Measurements from ENCODE around the gene ASPHD2.
A peak's percentile ranks its signal among the peaks of the same experiment; 100 is the strongest.
"Not testable (repeated sequence)": the region's sequence is repeated elsewhere in the genome, so short reads cannot be mapped to it uniquely, and the experiment has no call there.

Gene ASPHD2

GRCh38 chr22:26404851-26405421 is 24.1 kb upstream of the ASPHD2 start:
- Mint-ChIP-seq H3K27me3 (peaks cover 14% of the 10 kb centered on the region), H3K9me3 (no peaks in the 10 kb centered on the region), H3K4me1 (ENCODE audit: low read depth) (peaks cover 14% of the 10 kb centered on the region), H3K27ac (no peak overlapping the region), H3K36me3 (ENCODE audit: low read depth) (no peaks in the 10 kb centered on the region), H3K4me3 (no peak overlapping the region)

DNA sequence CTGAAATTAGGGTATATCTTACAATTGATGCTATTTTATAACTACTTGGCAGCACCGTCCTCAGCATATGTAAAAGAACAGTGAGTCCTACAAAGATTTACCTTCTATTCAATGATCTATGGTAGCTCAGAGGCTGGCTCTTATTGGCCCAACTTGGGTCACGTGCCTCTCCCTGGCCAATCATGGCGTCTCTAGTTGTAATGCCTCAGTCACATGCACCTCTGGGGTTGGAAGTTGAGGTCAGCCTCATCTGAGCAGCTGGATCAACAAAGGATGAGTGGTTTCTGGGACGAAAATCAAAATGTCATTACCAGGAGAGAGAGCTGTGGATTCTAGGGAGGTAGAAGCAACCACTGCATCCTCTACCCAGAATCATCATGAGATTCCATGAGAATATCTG is 22.9 kb upstream of the ASPHD2 start:
- no peak overlapping the region for H3K4me3 Mint-ChIP-seq
- H3K27ac Mint-ChIP-seq = no peak overlapping the region
- peaks cover 14% of the 10 kb centered on the region for H3K4me1 Mint-ChIP-seq (ENCODE audit: low read depth)
- peaks cover 16% of the 10 kb centered on the region for H3K27me3 Mint-ChIP-seq
- H3K9me3 Mint-ChIP-seq = no peaks in the 10 kb centered on the region
- no peaks in the 10 kb centered on the region for H3K36me3 Mint-ChIP-seq (ENCODE audit: low read depth)

GRCh38 chr22:26408562-26409220 is 20.4 kb upstream of the ASPHD2 start:
- not testable (repeated sequence) for H3K27ac Mint-ChIP-seq; H3K9me3 Mint-ChIP-seq; H3K4me3 Mint-ChIP-seq; H3K36me3 Mint-ChIP-seq (ENCODE audit: low read depth)
- H3K27me3 Mint-ChIP-seq = peaks cover 14% of the 10 kb centered on the region
- peaks cover 10% of the 10 kb centered on the region for H3K4me1 Mint-ChIP-seq (ENCODE audit: low read depth)

- Mint-ChIP-seq H3K27me3 (peaks cover 10% of the 10 kb centered on the region), H3K36me3 (ENCODE audit: low read depth) (no peaks in the 10 kb centered on the region), H3K9me3 (no peaks in the 10 kb centered on the region), H3K4me1 (ENCODE audit: low read depth) (peaks cover 2% of the 10 kb centered on the region), H3K27ac (no peak overlapping the region), H3K4me3 (no peak overlapping the region)
Observed at GRCh38 chr22:26409719-26410335, 19.2 kb upstream of the ASPHD2 start.

- Mint-ChIP-seq H3K4me1 (ENCODE audit: low read depth) (no peaks in the 10 kb centered on the region), H3K27me3 (peaks cover 10% of the 10 kb centered on the region), H3K9me3 (no peaks in the 10 kb centered on the region), H3K27ac (no peak overlapping the region), H3K36me3 (ENCODE audit: low read depth) (no peaks in the 10 kb centered on the region), H3K4me3 (no peak overlapping the region)
Observed at GRCh38 chr22:26410386-26410785, 18.7 kb upstream of the ASPHD2 start.

GRCh38 chr22:26414347-26414746 is 14.7 kb upstream of the ASPHD2 start:
- H3K36me3 Mint-ChIP-seq (ENCODE audit: low read depth) = no peaks in the 10 kb centered on the region
- H3K27ac Mint-ChIP-seq = no peak overlapping the region
- H3K9me3 Mint-ChIP-seq = no peaks in the 10 kb centered on the region
- H3K4me3 Mint-ChIP-seq = no peak overlapping the region
- H3K27me3 Mint-ChIP-seq = peaks cover 22% of the 10 kb centered on the region
- H3K4me1 Mint-ChIP-seq (ENCODE audit: low read depth) = no peaks in the 10 kb centered on the region

DNA sequence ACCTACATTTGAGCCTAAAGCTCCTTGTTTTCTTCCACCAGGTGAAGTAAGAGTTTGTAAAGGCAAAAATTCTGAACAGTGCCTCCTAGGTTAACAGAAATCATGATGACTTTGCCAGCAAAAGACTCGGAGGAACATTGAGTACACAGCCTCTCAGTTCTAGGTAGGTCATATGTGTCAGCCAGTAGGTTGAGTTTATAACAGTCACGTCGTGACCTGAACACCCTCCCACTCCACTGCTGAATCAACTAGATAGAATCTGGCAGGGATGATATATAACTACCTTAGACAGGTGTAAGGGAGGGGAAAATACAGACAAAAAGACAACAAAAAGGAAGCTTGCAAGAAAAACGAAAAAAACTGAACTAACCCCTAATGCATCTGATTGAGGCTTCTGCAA is 12.8 kb upstream of the ASPHD2 start:
- no peaks in the 10 kb centered on the region for H3K4me1 Mint-ChIP-seq (ENCODE audit: low read depth)
- no peak overlapping the region for H3K4me3 Mint-ChIP-seq
- no peak overlapping the region for H3K27ac Mint-ChIP-seq
- H3K9me3 Mint-ChIP-seq = no peaks in the 10 kb centered on the region
- peaks cover 25% of the 10 kb centered on the region for H3K27me3 Mint-ChIP-seq
- no peaks in the 10 kb centered on the region for H3K36me3 Mint-ChIP-seq (ENCODE audit: low read depth)

- Mint-ChIP-seq H3K9me3 (no peaks in the 10 kb centered on the region), H3K4me1 (ENCODE audit: low read depth) (no peaks in the 10 kb centered on the region), H3K36me3 (ENCODE audit: low read depth) (no peaks in the 10 kb centered on the region), H3K4me3 (no peak overlapping the region), H3K27ac (no peak overlapping the region), H3K27me3 (peaks cover 25% of the 10 kb centered on the region)
Observed at GRCh38 chr22:26416670-26417276, 12.3 kb upstream of the ASPHD2 start.

GRCh38 chr22:26417406-26417805 is 11.7 kb upstream of the ASPHD2 start:
- Mint-ChIP-seq H3K36me3 (ENCODE audit: low read depth) (no peaks in the 10 kb centered on the region), H3K4me3 (no peak overlapping the region), H3K9me3 (no peaks in the 10 kb centered on the region), H3K27me3 (peaks cover 25% of the 10 kb centered on the region), H3K4me1 (ENCODE audit: low read depth) (no peaks in the 10 kb centered on the region), H3K27ac (no peak overlapping the region)

DNA sequence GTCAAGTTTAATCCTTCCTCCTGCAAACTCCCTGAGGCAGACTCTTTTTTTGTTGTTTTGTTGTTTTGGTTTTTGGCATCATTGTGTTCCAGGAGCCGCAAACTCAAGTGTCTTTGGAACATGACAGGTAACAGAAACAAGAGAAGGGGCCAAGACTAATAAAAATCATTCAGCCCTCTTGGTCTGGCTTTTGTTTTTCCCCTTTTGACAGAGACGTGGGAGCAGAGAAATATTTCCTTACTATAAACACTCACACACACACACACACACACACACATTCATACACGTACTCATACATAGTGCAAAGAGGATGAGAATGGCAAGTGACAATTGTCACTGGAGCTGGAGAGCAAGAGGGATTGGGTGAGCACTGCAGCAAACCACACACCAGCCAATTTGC is 10.4 kb upstream of the ASPHD2 start:
- Mint-ChIP-seq H3K4me1 (ENCODE audit: low read depth) (no peaks in the 10 kb centered on the region), H3K27me3 (peaks cover 26% of the 10 kb centered on the region), H3K36me3 (ENCODE audit: low read depth) (no peaks in the 10 kb centered on the region), H3K9me3 (peaks cover 7% of the 10 kb centered on the region), H3K4me3 (no peak overlapping the region), H3K27ac (no peak overlapping the region)

DNA sequence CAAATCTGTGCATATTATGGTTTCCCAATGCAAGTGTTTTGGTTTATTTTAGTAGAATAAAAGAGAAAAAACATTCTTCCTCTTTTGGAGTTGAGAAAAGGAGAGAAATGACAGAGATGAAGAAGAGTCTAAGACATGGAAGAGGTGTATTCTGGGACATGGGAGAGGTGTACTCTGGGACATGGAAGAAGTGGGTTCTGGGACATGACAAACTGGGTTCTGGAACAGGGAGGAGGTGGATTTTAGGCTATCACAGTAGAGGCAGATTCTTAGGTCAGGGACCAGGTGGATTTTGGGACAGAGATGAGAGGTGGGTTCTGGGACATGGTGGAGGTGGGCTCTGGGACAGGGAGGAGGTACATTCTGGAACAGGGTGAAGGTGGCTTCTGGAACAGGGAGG is 2.1 kb upstream of the ASPHD2 start:
- Mint-ChIP-seq H3K27ac (peak overlapping the region; percentile 72), H3K9me3 (peaks cover 10% of the 10 kb centered on the region), H3K4me1 (ENCODE audit: low read depth) (peaks cover 40% of the 10 kb centered on the region), H3K36me3 (ENCODE audit: low read depth) (no peaks in the 10 kb centered on the region), H3K27me3 (peaks cover 11% of the 10 kb centered on the region), H3K4me3 (peak overlapping the region; percentile 33)

DNA sequence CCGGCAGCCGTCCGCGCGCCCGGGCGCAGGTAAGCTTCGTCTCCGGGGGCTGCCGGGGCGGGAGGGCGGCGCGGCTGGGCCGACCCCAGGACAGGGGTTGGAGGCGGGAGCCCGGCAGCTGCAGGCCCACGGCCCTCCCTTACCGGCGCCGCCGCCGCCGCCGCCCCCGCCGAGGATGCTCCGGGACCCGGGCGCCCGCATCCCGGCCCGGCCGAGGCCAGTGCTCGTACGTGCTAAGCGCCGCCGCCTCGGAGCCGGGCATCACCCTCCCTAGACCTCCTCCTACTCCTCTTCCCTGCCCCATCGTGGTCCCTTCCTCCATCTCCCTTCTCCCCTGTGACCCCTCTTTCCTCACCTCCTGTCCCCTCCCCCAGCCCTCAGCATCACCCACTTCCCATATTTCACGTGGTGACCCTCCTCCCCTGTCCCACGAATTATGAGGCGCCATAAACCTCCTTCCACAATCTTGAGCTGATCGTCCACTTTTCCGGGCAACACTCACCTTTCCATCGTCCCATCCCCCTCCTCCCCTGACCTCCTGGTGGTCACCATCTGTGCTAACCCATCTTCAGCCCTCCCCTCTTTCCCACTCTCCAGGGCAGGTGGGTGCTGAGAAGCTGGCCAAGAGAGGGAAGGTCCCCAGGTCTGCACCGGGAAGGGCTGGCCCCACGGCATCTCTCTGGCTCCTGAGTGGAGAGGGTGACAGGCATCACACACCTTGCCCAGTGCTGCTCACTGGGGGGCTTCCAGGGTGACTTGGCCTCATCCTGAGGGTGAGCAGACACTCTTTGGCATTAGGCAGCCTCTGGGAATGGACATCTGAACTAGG is 612 bp downstream of the ASPHD2 start:
- Mint-ChIP-seq H3K27ac (peak overlapping the region; percentile 73), H3K9me3 (no peaks in the 10 kb centered on the region), H3K36me3 (ENCODE audit: low read depth) (peaks cover 17% of the 10 kb centered on the region), H3K4me3 (peak overlapping the region; percentile 76), H3K27me3 (no peaks in the 10 kb centered on the region), H3K4me1 (ENCODE audit: low read depth) (peaks cover 51% of the 10 kb centered on the region)

DNA sequence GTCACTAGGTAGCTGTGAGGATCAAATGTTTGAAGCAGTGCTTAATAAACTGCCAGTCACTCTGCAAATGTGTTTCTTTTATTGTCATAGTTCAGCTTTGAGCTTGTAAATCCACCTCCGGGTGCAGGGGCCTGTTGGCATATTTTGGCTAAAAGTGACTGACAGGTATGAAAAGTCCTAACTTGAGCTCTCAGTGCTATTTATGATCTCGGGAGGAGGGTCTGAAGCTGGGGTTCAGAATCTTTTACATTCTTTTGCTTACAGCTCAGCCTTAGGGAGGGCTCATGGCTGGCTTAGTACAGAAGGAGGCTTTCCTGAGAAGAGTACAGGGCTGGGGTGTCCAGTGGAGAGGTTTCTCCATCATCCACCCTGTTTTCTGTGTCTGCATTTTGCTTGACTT is 1.5 kb downstream of the ASPHD2 start:
- Mint-ChIP-seq H3K27me3 (no peaks in the 10 kb centered on the region), H3K4me1 (ENCODE audit: low read depth) (peaks cover 59% of the 10 kb centered on the region), H3K36me3 (ENCODE audit: low read depth) (peaks cover 26% of the 10 kb centered on the region), H3K27ac (peak overlapping the region; percentile 73), H3K9me3 (no peaks in the 10 kb centered on the region), H3K4me3 (peak overlapping the region; percentile 76)

DNA sequence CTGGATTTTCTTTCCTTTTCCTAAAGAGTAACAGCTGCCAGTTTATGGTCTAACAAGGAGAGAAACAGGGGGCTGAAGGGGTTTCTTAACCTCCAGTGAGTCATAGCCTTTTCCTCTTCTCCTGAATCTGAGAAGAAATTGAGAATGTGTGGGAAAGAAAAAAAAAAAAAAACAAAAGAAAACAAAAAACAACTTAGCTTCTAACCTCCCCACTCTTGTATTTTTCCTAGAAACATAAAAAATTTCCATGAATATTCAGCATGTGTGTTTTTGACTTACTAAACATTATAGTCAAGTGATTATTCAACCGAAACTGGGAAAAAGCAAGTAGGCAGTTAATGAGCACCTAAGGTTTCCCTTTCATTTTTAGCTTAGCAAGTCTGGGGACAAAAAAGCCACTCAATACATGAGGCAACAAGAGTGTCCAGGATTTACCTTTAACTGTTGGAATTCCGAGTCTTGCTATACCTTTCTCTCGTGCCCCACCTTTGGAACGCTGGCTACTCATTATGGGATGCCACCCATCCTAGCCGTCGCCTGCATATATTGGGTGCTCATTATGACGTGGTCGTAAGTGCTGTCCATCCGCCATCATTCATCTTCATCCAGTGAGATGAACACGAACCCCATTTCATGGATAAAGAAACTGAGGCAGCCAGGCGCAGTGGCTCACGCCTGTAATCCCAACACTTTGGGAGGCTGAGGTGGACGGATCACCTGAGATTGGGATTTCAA is 2.4 kb downstream of the ASPHD2 start:
- H3K4me3 Mint-ChIP-seq = peak overlapping the region; percentile 76
- H3K27me3 Mint-ChIP-seq = no peaks in the 10 kb centered on the region
- H3K27ac Mint-ChIP-seq = peak overlapping the region; percentile 73
- H3K4me1 Mint-ChIP-seq (ENCODE audit: low read depth) = peaks cover 64% of the 10 kb centered on the region
- no peaks in the 10 kb centered on the region for H3K9me3 Mint-ChIP-seq
- H3K36me3 Mint-ChIP-seq (ENCODE audit: low read depth) = peaks cover 34% of the 10 kb centered on the region
